AG04450 (cell line): ENCODE results near the gene NTN4. TPM values are rescaled to one million over a fixed set of nuclear protein-coding genes. Genes with fewer than 3 reads are reported as not detected.
A peak's percentile ranks its signal among the peaks of the same experiment; 100 is the strongest.

Source experiments
- CTCF ChIA-PET: fragments of 300-600, 350-600 bp; formaldehyde crosslinking; extraction: SDS; loops from one replicate; lab custom pipeline; 2022; ENCODE audit warnings: antibody characterized with exemption, inconsistent platforms; lab: Charles Lee
- POLR2A ChIA-PET: fragments of 350-600 bp; formaldehyde crosslinking; extraction: SDS; loops from one replicate; lab custom pipeline; 2021; ENCODE audit warnings: antibody characterized with exemption, inconsistent platforms; lab: Yijun Ruan, JAX
- DNase-seq: peaks from one replicate; pipeline ENCODE4 v3.0.0-alpha.2; 2011; ENCODE audit warnings: low read depth, low spot score
- H3K27ac ChIP-seq: one replicate; pipeline ENCODE4 v1.5.1; 2012; ENCODE audit warnings: low read depth, low read length, control low read depth
- H3K27me3 ChIP-seq: one replicate; pipeline ENCODE4 v1.6.0; 2012; ENCODE audit warnings: low read length; ENCODE audit not compliant: control insufficient read depth, insufficient read depth
- H3K4me3 ChIP-seq: 2 replicates; pipeline ENCODE4 v1.5.1; 2011; ENCODE audit warnings: mild to moderate bottlenecking, low read depth, low read length, control low read depth
- H3K9me3 ChIP-seq: 2 replicates; pipeline ENCODE4 v1.5.1; 2012; ENCODE audit warnings: low read length; ENCODE audit not compliant: control insufficient read depth, insufficient read depth
- polyA plus RNA-seq: library from polyadenylated mRNA; depleted of rRNA; stranded (reverse); fragments of >200 nt; gene quantifications from 2 replicates; pipeline ENCODE4 v1.2.3, GENCODE V29; 2011
- TF ChIP-seq, protein P1 (sequence below): IDR thresholded peaks from 2 replicates; pipeline ENCODE4 v1.5.1; 2011; ENCODE audit warnings: low read depth, low read length, control low read depth, inconsistent platforms

NTN4 gene
- polyA plus RNA-seq, 1 experiment: 132 TPM

- H3K27ac ChIP-seq: no peak overlapping the region
- POLR2A ChIA-PET: no interaction called here
- H3K4me3 ChIP-seq: no peak overlapping the region
- CTCF ChIA-PET: interaction anchor here (1.6 kb wide), 1 partner anchor 129 kb away, joined by 3 read pairs; no protein-coding TSS in a partner anchor
- no peaks in the 10 kb centered on the region for H3K27me3 ChIP-seq
- no peak for DNase-seq
- TF ChIP-seq, protein P1, sequence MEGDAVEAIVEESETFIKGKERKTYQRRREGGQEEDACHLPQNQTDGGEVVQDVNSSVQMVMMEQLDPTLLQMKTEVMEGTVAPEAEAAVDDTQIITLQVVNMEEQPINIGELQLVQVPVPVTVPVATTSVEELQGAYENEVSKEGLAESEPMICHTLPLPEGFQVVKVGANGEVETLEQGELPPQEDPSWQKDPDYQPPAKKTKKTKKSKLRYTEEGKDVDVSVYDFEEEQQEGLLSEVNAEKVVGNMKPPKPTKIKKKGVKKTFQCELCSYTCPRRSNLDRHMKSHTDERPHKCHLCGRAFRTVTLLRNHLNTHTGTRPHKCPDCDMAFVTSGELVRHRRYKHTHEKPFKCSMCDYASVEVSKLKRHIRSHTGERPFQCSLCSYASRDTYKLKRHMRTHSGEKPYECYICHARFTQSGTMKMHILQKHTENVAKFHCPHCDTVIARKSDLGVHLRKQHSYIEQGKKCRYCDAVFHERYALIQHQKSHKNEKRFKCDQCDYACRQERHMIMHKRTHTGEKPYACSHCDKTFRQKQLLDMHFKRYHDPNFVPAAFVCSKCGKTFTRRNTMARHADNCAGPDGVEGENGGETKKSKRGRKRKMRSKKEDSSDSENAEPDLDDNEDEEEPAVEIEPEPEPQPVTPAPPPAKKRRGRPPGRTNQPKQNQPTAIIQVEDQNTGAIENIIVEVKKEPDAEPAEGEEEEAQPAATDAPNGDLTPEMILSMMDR: no peak
- no peaks in the 10 kb centered on the region for H3K9me3 ChIP-seq
These were observed 86.6 kb downstream of the NTN4 start for GRCh38 chr12:95703986-95704385.

DNA sequence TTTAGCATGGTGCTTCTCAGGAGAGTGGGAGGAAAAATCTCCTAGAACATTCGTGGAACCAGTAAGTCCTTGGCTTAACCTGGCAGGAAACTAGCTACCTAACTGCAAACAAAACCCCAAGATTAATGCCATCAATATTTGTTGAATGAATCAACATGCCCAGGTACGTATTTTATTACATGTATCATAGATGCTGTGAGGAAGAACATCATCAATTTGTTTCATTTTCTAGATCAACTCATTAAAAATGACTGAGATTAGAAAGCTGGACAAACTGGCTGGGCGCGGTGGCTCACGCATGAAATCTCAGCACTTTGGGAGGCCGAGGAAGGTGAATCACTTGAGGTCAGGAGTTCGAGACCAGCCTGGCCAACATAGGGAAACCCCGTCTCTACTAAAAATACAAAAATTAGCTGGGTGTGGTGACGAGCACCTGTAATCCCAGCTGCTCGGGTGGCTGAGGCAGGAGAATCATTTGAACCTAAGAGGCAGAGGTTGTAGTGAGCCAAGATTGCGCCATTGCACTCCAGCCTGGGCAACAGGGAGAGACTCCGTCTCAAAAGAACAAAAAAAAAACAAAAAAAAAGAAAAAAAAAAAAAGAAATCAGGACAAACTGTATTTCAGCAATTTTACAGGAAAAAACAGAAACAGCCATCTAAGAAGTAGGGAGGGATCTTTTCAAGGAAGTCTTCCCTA lies 88.7 kb downstream of the NTN4 start:
- Histone ChIP-seq H3K27ac (no peak overlapping the region), H3K4me3 (no peak overlapping the region), H3K9me3 (no peaks in the 10 kb centered on the region), H3K27me3 (no peaks in the 10 kb centered on the region)
- ChIA-PET POLR2A (interaction anchor here (0.6 to 1.0 kb wide), 3 partner anchors 10 to 513 kb away, joined by 4 to 11 read pairs (median 4); no protein-coding TSS in a partner anchor), CTCF (interaction anchor here (0.9 kb wide), 1 partner anchor 119 kb away, joined by 3 read pairs; no protein-coding TSS in a partner anchor)
- no peak for DNase-seq
- TF ChIP-seq, protein P1: no peak

DNA sequence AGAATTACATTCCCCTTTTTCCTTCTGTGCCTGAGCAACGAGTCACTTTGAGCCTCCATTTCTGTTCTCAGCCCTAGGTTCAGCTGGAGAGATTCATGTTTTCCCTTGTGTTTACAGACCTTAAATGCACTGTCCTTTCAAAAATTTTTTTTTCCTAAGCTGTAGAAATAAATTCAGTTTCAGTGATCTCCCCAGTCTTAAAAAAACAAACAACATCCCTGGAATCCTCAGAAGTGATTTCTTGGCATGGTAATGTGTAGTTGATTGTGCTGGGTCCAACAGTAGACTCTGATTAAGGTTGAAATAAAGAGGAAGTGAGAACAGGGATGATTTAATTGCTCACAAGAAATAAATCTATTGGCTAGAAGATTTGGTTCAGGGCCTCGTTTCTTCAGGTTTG lies 89.3 kb downstream of the NTN4 start:
- Histone ChIP-seq H3K27ac (no peak overlapping the region), H3K9me3 (no peaks in the 10 kb centered on the region), H3K27me3 (no peaks in the 10 kb centered on the region), H3K4me3 (no peak overlapping the region)
- TF ChIP-seq, protein P1: no peak
- ChIA-PET CTCF (interaction anchor here (0.9 kb wide), 1 partner anchor 118 kb away, joined by 3 read pairs; no protein-coding TSS in a partner anchor), POLR2A (interaction anchor here (1.0 kb wide), 1 partner anchor 31 kb away, joined by 4 read pairs; no protein-coding TSS in a partner anchor)
- no peak for DNase-seq

- DNase-seq: peak; percentile 42
- H3K9me3 ChIP-seq: no peaks in the 10 kb centered on the region
- no peak overlapping the region for H3K4me3 ChIP-seq
- TF ChIP-seq, protein P1: no peak
- ChIA-PET CTCF (no interaction called here), POLR2A (interaction anchor here (0.7 kb wide), 1 partner anchor 34 kb away, joined by 13 read pairs; no protein-coding TSS in a partner anchor)
- H3K27me3 ChIP-seq: no peaks in the 10 kb centered on the region
- H3K27ac ChIP-seq: peak overlapping the region; percentile 39
These were observed 90.2 kb downstream of the NTN4 start for GRCh38 chr12:95700316-95700785.

GRCh38 chr12:95699579-95699978 lies 91.0 kb downstream of the NTN4 start:
- TF ChIP-seq, protein P1: no peak
- Histone ChIP-seq H3K27ac (no peak overlapping the region), H3K4me3 (no peak overlapping the region), H3K27me3 (no peaks in the 10 kb centered on the region), H3K9me3 (no peaks in the 10 kb centered on the region)
- DNase-seq: no peak
- ChIA-PET POLR2A (no interaction called here), CTCF (no interaction called here)
